Measurements from ENCODE around the gene ST6GALNAC6.
A peak's percentile ranks its signal among the peaks of the same experiment; 100 is the strongest.

The ST6GALNAC6 gene

GRCh38 chr9:127899128-127899943 is at the start of gene ST6GALNAC6:
TSS of gene ST6GALNAC6 (minus strand) at chr9:127899603. CDS start at chr9:127897981, 1,622 bp downstream.
- peak; percentile 81 for DNase-seq (ENCODE audit: low read depth)

- DNase-seq (ENCODE audit: low read depth) = no peak
These were observed 48.7 kb upstream of the ST6GALNAC6 start for GRCh38 chr9:127947841-127948710.

- DNase-seq (ENCODE audit: low read depth) = no peak
These were observed 47.3 kb upstream of the ST6GALNAC6 start for GRCh38 chr9:127946728-127947127.

GRCh38 chr9:127945942-127946341 is 46.5 kb upstream of the ST6GALNAC6 start:
- no peak for DNase-seq (ENCODE audit: low read depth)

GRCh38 chr9:127945338-127945737 is 45.9 kb upstream of the ST6GALNAC6 start:
- no peak for DNase-seq (ENCODE audit: low read depth)

- no peak for DNase-seq (ENCODE audit: low read depth)
These were observed 45.3 kb upstream of the ST6GALNAC6 start for GRCh38 chr9:127944586-127945218.

GRCh38 chr9:127943731-127944144 is 44.3 kb upstream of the ST6GALNAC6 start:
- DNase-seq (ENCODE audit: low read depth) = peak; percentile 79

GRCh38 chr9:127943011-127943662 is 43.7 kb upstream of the ST6GALNAC6 start:
- no peak for DNase-seq (ENCODE audit: low read depth)

GRCh38 chr9:127942216-127943010 is 43.0 kb upstream of the ST6GALNAC6 start:
- peak; percentile 43 for DNase-seq (ENCODE audit: low read depth)

GRCh38 chr9:127941961-127942215 is 42.5 kb upstream of the ST6GALNAC6 start:
- DNase-seq (ENCODE audit: low read depth) = no peak

GRCh38 chr9:127941062-127941960 is 41.9 kb upstream of the ST6GALNAC6 start:
- no peak for DNase-seq (ENCODE audit: low read depth)

- no peak for DNase-seq (ENCODE audit: low read depth)
These were observed 41.2 kb upstream of the ST6GALNAC6 start for GRCh38 chr9:127940593-127940992.

- DNase-seq (ENCODE audit: low read depth) = no peak
These were observed 38.9 kb upstream of the ST6GALNAC6 start for GRCh38 chr9:127938298-127938690.

GRCh38 chr9:127937388-127938297 is 38.2 kb upstream of the ST6GALNAC6 start, which contains the start of gene DPM2:
TSS of gene DPM2 (minus strand) at chr9:127937854. CDS start at chr9:127937820, 34 bp downstream.
- DNase-seq (ENCODE audit: low read depth) = peak; percentile 84

GRCh38 chr9:127937056-127937387 is 37.6 kb upstream of the ST6GALNAC6 start:
- DNase-seq (ENCODE audit: low read depth) = no peak

GRCh38 chr9:127936347-127936852 is 37.0 kb upstream of the ST6GALNAC6 start:
- no peak for DNase-seq (ENCODE audit: low read depth)

GRCh38 chr9:127935765-127936221 is 36.4 kb upstream of the ST6GALNAC6 start:
- DNase-seq (ENCODE audit: low read depth) = no peak

GRCh38 chr9:127934986-127935385 is 35.6 kb upstream of the ST6GALNAC6 start:
- no peak for DNase-seq (ENCODE audit: low read depth)

GRCh38 chr9:127934248-127934647 is 34.8 kb upstream of the ST6GALNAC6 start:
- DNase-seq (ENCODE audit: low read depth) = no peak

Measured in activated T-cell treated with anti-CD3 and anti-CD28 coated beads for 48 hours (primary cell).